ENCODE data around the gene TADA3.
A peak's percentile ranks its signal among the peaks of the same experiment; 100 is the strongest.

Gene TADA3

DNA sequence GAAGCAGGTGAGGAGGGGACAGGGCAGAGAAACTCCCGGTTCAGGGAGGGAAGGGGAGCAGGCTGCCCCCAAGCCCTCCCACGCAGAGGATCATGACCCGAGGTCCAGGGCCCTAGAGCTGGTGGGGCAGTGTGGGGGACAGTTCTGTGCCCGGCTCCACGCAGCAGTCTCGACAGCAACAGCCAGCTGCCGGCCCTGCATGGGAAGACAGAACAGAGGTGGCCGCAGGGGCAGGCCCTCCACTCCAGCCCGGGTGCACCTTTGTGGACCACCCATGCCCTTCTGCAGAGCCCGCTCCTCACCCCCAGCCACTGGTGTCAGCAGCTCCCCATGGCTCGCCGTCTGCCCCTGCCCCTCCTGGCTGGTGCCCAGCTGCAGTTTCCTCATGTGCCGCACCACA lies 34.8 kb downstream of the TADA3 start:
- no peak for DNase-seq

DNA sequence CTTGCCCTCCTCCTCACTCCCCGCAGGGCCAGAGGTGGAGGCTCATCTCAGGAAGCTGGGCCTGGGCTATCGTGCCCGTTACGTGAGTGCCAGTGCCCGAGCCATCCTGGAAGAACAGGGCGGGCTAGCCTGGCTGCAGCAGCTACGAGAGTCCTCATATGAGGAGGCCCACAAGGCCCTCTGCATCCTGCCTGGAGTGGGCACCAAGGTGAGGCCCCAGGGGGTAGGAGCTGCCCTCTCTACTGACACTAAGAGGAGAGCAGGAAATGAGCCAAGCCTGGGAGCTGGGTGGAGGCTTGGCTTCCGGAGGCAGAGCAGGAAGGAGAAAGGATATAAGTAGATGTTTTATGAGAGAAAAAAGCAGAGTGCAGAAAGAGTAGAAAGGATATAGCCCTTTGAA lies 37.6 kb downstream of the TADA3 start:
- no peak for DNase-seq

DNA sequence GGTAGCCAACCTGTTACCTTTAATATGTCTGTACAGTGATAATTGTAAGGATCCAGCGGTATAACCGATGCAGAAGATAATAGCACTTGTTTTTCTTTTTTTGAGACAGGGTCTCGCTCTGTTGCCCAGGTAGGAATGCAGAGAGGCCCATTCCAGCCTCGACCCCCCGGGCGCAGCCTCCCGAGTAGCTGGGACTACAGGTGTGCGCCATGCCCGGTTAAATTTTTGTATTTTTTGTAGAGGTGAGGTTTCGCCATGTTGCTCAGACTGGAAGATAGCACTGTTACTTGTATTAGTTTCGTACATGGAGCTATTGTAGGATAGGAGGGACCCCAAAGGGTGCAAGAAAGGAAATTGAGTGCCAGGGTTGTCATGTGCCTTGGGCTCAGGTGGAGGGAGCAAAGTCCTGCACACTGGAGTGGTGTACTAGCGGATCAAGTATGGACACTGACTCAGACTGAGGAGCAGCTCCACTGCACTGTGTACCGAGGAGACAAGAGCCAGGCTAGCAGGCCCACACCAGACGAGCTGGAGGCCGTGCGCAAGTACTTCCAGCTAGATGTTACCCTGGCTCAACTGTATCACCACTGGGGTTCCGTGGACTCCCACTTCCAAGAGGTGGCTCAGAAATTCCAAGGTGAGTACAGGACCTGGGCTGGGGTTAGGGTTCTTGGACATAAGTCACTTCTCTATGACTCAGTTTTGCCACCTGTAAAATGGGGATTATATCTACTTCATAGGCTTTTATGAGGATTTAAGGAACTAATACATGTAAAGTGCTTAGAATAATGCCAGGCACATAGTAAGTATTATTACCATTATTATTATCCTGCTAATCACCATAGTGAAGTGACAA lies 41.5 kb downstream of the TADA3 start:
- DNase-seq = no peak

DNA sequence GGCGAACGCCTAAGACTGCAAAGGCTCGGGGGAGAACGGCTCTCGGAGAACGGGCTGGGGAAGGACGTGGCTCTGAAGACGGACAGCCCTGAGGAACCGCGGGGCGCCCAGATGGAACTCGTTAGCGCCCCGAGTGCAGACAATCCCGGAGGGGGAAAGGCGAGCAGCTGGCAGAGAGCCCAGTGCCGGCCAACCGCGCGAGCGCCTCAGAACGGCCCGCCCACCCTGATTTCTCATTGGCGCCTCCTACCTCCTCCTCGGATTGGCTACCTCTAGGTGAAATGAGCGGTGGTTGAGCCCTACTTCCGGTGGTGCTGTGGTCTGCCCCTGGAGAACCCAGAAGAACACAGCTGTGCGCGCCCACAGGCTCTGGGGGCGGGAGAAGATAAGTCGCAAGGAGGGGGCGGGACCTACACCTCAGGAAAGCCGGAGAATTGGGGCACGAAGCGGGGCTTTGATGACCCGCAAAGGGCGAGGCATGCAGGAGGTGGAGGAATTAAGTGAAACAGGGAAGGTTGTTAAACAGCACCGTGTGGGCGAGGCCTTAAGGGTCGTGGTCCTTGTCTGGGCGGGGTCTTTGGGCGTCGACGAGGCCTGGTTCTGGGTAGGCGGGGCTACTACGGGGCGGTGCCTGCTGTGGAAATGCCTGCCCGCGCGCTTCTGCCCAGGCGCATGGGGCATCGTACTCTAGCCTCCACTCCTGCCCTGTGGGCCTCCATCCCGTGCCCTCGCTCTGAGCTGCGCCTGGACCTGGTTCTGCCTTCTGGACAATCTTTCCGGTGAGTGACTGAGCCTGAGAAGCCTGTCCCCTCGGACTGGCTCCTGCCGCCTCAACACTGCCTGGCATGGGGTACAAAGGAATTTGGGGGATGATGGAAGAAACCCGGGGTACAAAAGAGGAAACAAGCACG lies 42.4 kb downstream of the TADA3 start, which contains the start of gene OGG1:
Gene OGG1 (plus strand): TSS at position 308 of the 911 bp plus-strand sequence. CDS start 335 bp downstream, at position 643.
- DNase-seq = peak; percentile 98

DNA sequence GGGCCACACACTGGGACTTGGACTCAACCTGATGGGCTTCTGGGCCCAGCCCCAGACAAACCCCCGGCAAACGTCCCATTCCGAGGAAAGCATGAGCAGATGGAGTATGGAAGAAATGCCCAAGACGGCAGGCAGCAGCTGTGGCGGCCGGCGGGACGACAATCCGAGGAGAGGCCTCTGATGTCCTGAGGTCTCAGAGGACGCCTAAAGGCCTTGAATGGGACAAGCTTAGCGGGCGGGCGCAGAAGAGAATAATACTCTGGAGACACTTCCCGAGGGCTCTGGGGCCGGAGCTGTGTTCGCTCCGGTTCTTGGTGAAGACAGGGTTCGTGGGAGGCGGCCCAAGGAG lies 43.0 kb downstream of the TADA3 start:
- no peak for DNase-seq

DNA sequence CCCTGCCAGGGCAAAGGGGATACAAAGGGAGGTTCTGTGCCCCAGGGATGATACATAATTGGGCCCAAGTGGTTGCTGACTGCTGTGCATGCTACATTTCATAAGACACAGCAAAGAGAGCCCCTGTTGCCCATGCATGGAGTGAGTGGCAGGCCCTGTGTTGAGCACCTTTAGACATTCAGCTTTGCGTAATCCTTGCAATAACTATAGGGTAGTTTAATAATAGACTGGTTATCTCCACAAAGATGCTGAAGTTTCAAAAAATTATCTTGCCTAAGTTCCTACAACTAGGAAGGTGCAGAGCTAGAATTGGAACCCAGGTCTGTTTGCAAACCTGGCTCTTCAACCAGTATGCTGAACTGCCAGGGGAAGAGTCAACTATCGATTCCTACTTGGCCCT lies 44.2 kb downstream of the TADA3 start:
- no peak for DNase-seq

DNA sequence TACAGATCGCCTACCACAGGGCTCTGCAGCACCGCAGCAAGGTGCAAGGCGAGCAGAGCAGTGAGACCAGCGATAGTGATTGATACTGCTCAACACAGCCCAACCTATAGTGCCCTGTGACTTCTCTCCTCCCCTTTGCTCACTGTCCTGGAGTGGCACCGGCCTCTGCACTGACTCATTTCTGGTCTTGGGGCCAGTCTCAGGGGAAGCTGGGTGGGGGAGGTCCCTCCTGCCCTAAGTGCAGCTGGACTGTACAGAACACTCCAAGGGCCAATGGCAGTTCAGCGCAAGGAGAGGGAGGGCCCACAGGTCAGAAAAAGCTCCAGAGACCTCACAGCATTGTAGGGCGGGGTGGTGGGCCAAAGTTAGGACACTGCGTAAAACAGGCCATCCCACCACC lies 45.0 kb downstream of the TADA3 start:
- DNase-seq = no peak

DNA sequence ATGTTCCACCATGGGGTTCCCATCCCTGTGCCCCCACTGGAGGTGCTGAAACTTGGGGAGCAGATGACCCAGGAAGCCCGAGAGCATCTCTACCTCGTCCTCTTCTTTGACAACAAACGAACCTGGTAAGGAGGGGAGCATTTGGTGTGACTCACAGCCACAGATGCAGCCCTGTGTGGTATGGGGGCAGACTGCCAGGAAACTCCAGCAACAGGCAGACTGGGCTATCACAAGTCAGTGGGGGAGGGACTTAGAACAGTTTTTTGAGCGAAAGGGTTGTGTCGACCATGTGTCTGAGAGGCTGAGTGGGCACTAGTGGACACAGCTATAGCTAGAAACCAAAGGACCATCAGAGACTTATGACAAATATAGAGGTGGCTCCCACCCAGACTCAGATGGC lies 45.9 kb downstream of the TADA3 start:
- no peak for DNase-seq

DNA sequence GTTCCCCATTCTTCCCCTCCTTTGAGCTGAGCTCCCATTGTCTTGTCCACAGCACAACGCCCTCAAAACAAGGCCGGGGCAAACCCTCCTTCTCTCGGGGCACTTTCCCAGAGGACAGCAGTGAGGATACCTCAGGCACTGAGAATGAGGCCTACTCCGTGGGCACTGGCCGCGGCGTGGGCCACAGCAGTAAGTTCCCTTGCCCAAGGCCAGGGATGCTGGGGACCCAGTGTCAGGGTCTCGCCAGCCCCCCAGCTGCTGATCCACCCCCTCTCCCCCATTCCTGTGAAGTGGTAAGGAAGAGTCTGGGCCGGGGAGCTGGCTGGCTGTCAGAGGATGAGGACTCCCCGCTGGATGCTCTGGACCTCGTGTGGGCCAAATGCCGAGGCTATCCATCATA lies 46.8 kb downstream of the TADA3 start:
- no peak for DNase-seq

DNA sequence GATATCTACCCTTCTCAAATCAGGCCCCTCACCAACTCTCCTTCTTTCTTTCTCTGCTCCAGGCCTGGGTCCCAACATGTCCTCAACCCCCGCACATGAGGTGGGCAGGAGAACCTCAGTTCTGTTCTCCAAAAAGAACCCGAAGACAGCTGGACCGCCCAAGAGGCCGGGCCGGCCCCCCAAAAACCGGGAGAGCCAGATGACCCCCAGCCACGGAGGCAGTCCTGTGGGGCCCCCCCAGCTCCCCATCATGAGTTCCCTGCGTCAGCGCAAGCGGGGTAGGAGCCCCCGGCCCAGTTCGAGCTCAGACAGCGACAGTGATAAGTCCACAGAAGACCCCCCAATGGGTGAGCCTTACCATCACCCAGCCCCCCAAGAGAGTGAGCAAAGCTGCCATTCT lies 48.1 kb downstream of the TADA3 start:
- DNase-seq = no peak

DNA sequence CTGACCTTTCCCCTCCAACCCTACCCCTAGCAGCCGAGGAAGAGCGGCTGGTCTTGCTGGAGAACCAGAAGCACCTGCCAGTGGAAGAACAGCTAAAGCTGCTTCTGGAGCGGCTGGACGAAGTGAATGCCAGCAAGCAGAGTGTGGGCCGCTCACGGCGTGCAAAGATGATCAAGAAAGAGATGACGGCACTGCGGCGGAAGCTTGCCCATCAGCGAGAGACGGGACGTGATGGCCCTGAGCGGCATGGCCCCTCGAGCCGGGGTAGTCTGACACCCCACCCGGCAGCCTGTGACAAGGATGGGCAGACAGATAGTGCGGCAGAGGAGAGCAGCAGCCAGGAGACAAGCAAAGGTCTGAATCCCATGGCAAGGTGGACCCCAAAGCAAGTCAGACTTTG lies 48.7 kb downstream of the TADA3 start:
- no peak for DNase-seq

DNA sequence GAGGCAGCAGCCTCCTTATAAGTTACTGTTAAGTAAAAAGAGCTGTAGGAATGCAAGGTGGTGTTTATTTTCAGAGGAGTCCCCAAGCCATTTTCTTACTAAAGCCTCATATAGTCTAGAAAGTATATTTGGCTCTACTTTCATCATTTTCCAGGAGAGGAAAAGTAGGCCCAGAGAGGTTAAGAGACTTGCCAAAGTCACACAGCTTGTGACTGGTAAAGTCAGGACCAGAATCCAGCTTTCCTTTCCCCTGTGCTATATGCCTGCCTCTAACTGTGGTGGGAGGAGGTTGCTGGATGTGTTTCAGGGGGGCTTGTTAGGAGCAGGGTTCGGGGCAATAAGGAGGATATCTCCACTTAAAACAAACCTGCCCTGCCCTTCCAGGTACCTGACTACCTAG lies 49.7 kb downstream of the TADA3 start:
- DNase-seq = no peak

DNA sequence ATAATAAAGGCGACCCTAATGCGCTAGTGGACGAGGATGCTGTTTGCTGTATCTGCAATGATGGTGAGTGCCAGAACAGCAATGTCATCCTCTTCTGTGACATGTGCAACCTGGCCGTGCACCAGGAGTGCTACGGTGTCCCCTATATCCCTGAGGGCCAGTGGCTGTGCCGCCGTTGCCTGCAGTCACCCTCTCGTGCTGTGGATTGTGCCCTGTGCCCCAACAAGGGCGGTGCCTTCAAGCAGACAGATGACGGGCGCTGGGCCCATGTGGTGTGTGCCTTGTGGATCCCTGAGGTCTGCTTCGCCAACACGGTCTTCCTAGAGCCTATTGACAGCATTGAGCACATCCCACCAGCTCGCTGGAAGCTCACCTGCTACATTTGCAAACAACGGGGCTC lies 53.1 kb downstream of the TADA3 start:
- no peak for DNase-seq

DNA sequence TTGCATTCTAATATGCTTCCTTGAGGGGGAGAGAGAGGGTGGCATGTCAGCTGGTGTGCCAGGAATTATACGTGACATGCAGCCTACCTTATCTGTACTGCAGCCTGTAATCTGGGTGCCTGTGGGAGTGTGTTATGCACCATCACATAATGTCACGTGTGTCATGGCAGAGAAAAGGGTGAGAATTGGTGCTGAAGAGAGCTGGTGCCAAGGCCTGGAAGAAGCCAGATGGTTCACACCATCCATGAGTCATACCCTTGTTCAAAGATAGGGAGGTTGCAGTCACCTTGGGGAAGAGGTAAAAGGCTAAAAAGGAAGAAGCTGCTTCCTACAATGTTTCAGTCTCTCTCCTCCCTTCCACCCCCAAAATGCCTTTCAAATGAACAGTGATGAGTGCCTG lies 55.4 kb downstream of the TADA3 start:
- no peak for DNase-seq

DNA sequence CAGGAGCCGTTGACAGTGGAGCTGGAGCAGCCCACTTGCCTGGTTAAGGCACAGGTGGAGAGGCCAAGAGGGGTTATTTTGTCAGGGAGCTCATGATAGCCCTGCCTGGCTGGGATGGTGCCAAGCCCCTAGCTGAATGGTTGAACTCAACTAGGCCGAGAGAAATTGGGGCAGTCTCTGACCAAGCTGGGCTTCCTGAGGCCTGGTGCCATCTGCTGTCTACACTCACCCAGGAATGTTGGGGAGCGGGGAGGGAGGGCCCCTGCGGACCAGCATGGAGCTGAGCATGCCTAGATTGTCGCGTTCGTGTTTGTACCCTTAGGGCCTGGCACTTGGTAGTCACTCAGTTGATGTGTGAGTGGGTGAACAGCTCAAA lies 59.5 kb downstream of the TADA3 start:
- DNase-seq = no peak

DNA sequence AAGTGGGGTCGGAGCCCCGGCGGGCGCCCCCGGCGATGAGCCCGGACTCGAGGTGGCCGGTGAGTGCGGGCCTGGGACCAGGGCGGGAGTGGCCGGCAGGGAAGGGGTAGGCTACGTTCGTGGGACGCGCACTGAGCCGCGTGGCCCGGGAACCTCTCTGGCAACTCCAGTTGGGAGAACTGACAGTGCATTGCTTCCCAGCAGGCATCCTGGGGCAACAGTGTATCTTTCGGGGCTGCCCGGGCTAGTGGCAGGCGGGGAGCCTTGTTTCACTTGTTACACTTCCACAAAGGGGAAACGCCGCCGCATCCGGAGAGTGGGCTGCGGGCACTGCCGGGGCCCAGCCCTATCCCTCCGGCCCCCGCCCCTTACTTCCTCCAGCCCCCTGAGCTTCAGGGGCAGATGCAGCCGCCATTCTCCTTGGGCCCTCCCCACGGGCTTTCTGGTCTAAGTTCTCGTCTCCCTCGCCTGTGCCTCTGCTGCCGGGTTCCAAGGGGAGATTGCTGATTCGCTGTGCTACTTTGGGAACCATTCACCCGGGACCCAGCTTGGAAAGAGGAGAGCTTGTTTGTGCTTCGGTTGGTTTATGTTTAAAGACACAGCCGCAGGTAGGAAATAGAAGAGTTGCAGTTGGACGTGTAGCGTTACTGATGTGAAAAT lies 60.1 kb downstream of the TADA3 start:
- peak; percentile 40 for DNase-seq

DNA sequence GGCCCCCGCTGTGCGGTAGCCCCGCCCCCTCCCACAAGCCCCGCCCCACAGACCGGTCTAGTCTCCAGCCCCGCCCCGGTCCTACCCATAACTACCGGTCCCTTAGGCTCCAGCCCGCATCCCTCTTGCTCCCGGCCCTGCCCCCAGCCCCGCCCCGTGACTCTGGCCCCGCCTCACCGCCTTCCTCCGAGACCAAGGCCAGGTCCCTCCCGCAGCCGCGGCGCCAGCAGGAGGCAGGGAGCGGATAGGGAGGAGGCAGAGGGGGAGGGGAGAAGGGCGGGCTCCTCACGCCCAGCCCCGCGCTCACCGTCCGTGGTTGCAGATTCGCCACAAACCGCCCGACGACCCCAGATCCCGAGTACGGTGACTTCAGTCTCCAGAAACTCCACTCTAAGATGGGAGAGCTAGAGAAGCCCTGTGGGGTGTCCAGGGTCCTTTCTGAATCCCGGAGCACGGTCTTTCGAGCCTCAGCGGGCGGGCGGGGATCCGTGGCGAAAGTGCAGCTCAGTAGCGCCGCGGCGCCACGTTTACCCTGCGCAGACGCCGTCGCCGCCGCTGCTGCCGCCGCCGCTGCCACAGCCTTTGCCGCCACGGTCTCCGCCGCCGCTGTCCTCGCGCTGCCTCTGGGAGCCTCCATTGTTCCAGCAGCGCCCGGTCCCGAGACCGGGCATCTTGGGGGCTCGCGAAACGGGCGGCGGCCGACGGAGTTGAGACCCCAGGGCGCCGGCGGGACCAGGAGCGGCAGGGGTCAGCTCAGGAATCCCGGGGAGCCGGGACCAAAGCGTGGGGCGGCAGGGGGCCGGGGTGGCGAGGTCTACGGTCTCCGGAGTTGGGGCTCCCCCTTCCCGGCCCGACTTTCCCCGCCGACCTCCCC lies 60.8 kb downstream of the TADA3 start, which contains the start of gene BRPF1:
Gene BRPF1 (plus strand): TSS at position 530 of the 874 bp plus-strand sequence. CDS start 2,406 bp downstream, outside the sequence.
- peak; percentile 100 for DNase-seq

DNA sequence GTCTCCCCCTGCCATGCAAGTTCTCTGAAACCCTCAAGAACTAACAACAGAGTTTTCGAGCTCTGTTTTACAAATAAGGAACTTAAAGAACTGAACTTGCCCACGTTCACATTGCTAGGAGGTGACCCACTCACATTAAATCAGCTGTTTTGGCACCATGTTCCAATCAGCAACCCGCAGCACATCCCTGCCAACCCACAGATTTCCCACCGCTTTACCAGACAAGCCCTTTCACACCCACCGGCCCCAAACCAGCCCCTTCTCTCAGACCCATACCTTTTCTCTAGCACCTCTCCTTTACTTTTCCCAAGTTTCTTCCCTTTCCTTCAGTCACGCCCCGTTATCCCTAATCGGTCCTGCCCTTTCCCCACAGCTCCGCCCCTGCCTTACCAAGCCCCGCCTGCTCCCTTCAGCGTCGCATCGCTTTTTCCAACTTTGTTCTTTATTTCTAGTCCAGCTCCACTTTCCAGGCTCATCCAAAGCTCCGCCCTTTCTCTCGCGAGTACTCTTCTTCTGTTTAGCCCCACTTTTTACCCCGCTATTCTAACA lies 61.5 kb downstream of the TADA3 start:
- no peak for DNase-seq

Data from activated CD4-positive, alpha-beta T cell treated with anti-CD3 and anti-CD28 coated beads, Interleukin-2, amount 50 U/mL, for 16 hours (primary cell).